GM12878 (cell line): ENCODE results near the gene MCCD1. TPM values are rescaled to one million over a fixed set of nuclear protein-coding genes. Genes with fewer than 3 reads are reported as not detected.
A peak's percentile ranks its signal among the peaks of the same experiment; 100 is the strongest.

Source experiments
- BCLAF1 ChIP-seq: fragments of 450-650 bp; IDR thresholded peaks from 2 replicates; pipeline ENCODE4 v1.6.1; 2017; ENCODE audit warnings: antibody characterized with exemption, mild to moderate bottlenecking, moderate library complexity
- EZH2 ChIP-seq: IDR thresholded peaks from 2 replicates; pipeline ENCODE4 v1.6.1; 2012; ENCODE audit warnings: low read depth, mild to moderate bottlenecking, control low read depth, inconsistent platforms, low read length, borderline replicate concordance; ENCODE audit not compliant: control insufficient read depth
- FOS ChIP-seq: IDR thresholded peaks from 3 replicates; pipeline ENCODE4 v1.6.1; 2011; ENCODE audit warnings: borderline replicate concordance; ENCODE audit not compliant: insufficient read length; ENCODE audit errors: extremely low read depth
- HSF1 ChIP-seq: fragments of 150-350 bp; IDR thresholded peaks from 2 replicates; pipeline ENCODE4 v1.6.1; 2014; ENCODE audit warnings: mild to moderate bottlenecking, low read depth, low read length
- KLF5 ChIP-seq: fragments of 450-650 bp; IDR thresholded peaks from 2 replicates; pipeline ENCODE4 v1.6.1; 2014; ENCODE audit warnings: mild to moderate bottlenecking; ENCODE audit not compliant: partially characterized antibody
- LARP7 ChIP-seq: fragments of 450-650 bp; IDR thresholded peaks from 2 replicates; pipeline ENCODE4 v1.6.1; 2017; ENCODE audit warnings: mild to moderate bottlenecking
- MLLT1 ChIP-seq: fragments of 450-650 bp; IDR thresholded peaks from 2 replicates; pipeline ENCODE4 v1.6.1; 2016; ENCODE audit warnings: mild to moderate bottlenecking
- PAX8 ChIP-seq: fragments of 450-650 bp; IDR thresholded peaks from 2 replicates; pipeline ENCODE4 v1.6.1; 2017; ENCODE audit warnings: mild to moderate bottlenecking, moderate library complexity
- PKNOX1 ChIP-seq: fragments of 450-650 bp; IDR thresholded peaks from 2 replicates; pipeline ENCODE4 v1.6.1; 2016; ENCODE audit warnings: mild to moderate bottlenecking
- POLR2AphosphoS5 ChIP-seq: IDR thresholded peaks from 2 replicates; pipeline ENCODE4 v1.6.1; 2011; ENCODE audit warnings: mild to moderate bottlenecking, low read length, inconsistent platforms
- RUNX3 ChIP-seq: IDR thresholded peaks from 2 replicates; pipeline ENCODE4 v1.6.1; 2012; ENCODE audit warnings: low read length, inconsistent platforms
- SIX5 ChIP-seq: IDR thresholded peaks from 2 replicates; pipeline ENCODE4 v1.6.1; 2011; ENCODE audit warnings: mild to moderate bottlenecking, low read depth, low read length, moderate library complexity; ENCODE audit not compliant: severe bottlenecking
- SMAD1 ChIP-seq: fragments of 450-650 bp; IDR thresholded peaks from 2 replicates; pipeline ENCODE4 v1.6.1; 2018; ENCODE audit warnings: mild to moderate bottlenecking, low read depth; ENCODE audit not compliant: partially characterized antibody
- SPI1 ChIP-seq: IDR thresholded peaks from 2 replicates; pipeline ENCODE4 v1.6.1; 2011; ENCODE audit warnings: low read depth, mild to moderate bottlenecking, low read length, moderate library complexity, borderline replicate concordance; ENCODE audit not compliant: insufficient read depth
- STAT1 ChIP-seq: fragments of 450-650 bp; conservative IDR thresholded peaks from 2 replicates; pipeline ENCODE4 v1.6.1; 2014; ENCODE audit warnings: antibody characterized with exemption, mild to moderate bottlenecking
- polyA plus RNA-seq, 11 experiments: library from polyadenylated mRNA; depleted of rRNA in 4 of 11; unstranded in 6 of 11; stranded (reverse) in 5 of 11; fragments of >200 nt; fragmentation: Nextera tagmentation in 4 of 11; fragmentation: Illumina TruSeq in 1 of 11; extraction: Ambion mirVana in 4 of 11; extraction: Trizol in 1 of 11; gene quantifications; 1 replicate in 1 of 11; 2 replicates in 10 of 11; pipeline versions ENCODE4 v1.2.1 to v1.2.3, GENCODE V29; 2011 to 2016; ENCODE audit warnings: inconsistent platforms in 2 of 11, missing spikeins in 2 of 11, low read depth in 1 of 11
- total RNA-seq, 4 experiments: library from RNA; depleted of rRNA in 3 of 4; stranded (reverse); fragments of >200 nt in 3 of 4; fragmentation: Illumina TruSeq in 1 of 4; extraction: Trizol in 1 of 4; gene quantifications; 2 replicates each; pipeline versions ENCODE4 v1.2.1 to v1.2.3, GENCODE V29; 2013 to 2021
- TF ChIP-seq, protein P1 (sequence below): fragments of 450-650 bp; formaldehyde crosslinking; IDR thresholded peaks from 2 replicates; pipeline ENCODE4 v1.4.0; 2022; ENCODE audit warnings: mild to moderate bottlenecking, moderate library complexity

Gene MCCD1
- total and polyA plus RNA-seq, 10 of the 15 experiments (the other 5 are each of a cell fraction or from before 2014, with no cell fraction given), result not detected

DNA sequence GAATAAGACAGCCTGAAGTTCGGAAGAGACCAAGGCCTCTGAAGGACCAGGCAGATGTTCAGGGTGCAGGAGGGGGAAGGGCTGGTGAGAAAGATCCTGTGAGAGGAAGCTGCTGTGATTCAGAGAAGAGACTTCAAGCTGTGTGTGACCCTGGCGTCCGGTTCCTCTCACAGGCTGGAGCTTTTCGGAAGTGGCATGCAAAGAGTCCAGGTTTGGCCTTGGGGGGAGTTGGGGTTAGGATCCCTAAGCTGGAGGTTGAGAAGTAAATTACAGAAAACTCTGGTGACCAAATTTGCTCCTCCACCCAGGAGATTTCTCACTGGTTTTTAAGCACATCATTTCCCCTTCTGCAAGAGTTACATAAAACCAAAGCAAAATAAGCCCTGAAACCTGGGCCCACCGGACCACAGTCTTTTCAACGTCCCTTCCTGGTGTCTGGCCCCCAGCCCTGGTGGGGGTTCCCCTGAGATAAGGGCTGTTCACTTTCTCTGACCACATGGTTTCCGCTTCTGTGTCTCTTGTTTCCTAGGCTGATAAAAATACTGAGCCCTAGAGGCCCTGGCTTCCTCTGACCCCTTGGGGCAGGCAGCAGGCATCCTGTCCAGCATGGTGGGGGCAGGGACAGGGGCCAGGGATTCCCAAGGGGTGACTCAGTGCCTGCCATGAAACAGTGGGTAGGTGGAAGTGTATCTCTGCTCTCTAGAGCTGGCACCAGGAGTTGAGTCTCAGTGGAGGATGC is 31.4 kb downstream of the MCCD1 start (continued):
- TF ChIP-seq BCLAF1 (no peak), POLR2AphosphoS5 (peak; percentile 52), RUNX3 (peak; percentile 96), STAT1 (no peak), LARP7 (no peak), EZH2 (no peak), MLLT1 (peak; percentile 64; the same call in 1 of the 2 replicates), KLF5 (no peak), PKNOX1 (no peak), SMAD1 (no peak), SPI1 (peak; percentile 62), HSF1 (no peak), PAX8 (no peak), SIX5 (no peak), FOS (no peak)
- TF ChIP-seq, protein P1, sequence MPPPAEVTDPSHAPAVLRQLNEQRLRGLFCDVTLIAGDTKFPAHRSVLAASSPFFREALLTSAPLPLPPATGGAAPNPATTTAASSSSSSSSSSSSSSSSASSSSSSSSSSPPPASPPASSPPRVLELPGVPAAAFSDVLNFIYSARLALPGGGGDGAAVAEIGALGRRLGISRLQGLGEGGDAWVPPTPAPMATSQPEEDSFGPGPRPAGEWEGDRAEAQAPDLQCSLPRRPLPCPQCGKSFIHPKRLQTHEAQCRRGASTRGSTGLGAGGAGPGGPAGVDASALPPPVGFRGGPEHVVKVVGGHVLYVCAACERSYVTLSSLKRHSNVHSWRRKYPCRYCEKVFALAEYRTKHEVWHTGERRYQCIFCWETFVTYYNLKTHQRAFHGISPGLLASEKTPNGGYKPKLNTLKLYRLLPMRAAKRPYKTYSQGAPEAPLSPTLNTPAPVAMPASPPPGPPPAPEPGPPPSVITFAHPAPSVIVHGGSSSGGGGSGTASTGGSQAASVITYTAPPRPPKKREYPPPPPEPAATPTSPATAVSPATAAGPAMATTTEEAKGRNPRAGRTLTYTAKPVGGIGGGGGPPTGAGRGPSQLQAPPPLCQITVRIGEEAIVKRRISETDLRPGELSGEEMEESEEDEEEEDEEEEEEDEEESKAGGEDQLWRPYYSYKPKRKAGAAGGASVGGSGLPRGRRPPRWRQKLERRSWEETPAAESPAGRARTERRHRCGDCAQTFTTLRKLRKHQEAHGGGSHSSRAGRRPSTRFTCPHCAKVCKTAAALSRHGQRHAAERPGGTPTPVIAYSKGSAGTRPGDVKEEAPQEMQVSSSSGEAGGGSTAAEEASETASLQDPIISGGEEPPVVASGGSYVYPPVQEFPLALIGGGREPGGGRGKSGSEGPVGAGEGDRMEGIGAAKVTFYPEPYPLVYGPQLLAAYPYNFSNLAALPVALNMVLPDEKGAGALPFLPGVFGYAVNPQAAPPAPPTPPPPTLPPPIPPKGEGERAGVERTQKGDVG (CRISPR knock-in tag), result no peak
